NCI-H2081 treated with DMSO at 0.1 percent for 48 hours (cell line): ENCODE results near the gene CALM3.

ENCODE experiments used
- DNase-seq: peaks from one replicate; lab custom pipeline; 2025; lab: John Stamatoyannopoulos, UW

The CALM3 gene

GRCh38 chr19:46600384-46601317 lies 479 bp upstream of the CALM3 start:
- DNase-seq, result peak; percentile 75

DNA sequence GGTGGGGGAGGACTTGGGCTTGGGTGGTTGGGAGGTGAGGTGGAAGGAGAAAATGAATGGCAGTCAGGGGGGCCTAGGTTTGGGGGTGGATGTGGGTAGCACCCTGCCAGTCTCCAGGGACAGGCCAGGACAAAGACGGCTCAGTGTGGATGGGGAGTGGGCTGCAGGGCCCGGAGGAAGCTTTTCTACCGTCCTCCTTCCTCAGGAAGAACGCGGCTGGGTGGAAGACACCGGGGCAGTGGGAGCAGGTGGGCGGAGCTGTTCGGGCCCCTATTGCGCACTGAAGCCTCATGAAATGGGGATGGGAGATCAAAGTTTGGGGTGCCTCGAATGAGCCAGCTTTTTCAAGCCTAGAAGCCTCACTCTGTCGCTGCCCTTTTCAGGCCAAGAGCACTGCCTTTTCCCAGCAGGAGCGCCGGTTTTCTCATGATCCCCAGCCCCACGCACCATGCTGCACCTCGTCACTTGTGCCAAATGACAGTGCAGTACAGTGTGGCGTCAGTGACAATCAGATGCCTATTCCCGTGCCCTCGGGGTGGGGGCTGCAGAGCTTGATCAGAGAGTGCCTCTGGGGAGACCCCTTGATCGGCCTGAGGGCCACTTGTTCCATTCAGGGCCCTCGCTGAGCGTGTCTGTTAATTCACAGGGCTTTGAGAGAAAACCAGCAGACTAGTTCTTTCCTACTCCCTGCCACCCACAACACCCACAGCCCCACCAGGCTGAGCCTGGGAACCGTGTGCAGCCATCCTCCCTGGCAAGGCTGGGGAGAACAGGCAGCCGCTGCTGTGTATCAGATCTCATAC lies 1.5 kb downstream of the CALM3 start:
- DNase-seq, result no peak

GRCh38 chr19:46603195-46603637 lies 2.1 kb downstream of the CALM3 start:
- DNase-seq, result no peak

DNA sequence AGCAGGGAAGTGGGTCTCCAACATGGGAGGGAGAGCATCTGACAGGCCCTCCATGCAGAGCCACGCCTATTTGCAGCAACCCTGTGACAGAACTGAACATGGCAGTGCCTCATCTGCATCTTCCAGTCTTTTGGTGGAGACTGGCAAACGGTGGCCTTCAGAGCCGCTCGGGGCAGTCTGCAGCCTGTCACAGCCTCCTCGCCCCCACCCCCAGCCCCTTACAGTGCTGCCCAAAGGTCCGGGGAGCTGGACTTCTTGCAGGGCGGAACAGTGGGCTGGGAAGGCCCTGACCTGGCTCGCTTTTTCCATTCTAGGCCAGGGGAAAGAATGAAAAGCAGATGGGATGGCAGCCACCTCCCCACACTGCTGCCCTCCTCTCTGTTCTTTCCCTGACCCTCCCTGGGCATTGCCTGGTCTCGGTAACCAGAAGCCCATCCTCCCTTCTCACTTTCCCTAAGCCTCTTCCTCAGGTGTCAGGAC lies 2.7 kb downstream of the CALM3 start:
- DNase-seq, result no peak

DNA sequence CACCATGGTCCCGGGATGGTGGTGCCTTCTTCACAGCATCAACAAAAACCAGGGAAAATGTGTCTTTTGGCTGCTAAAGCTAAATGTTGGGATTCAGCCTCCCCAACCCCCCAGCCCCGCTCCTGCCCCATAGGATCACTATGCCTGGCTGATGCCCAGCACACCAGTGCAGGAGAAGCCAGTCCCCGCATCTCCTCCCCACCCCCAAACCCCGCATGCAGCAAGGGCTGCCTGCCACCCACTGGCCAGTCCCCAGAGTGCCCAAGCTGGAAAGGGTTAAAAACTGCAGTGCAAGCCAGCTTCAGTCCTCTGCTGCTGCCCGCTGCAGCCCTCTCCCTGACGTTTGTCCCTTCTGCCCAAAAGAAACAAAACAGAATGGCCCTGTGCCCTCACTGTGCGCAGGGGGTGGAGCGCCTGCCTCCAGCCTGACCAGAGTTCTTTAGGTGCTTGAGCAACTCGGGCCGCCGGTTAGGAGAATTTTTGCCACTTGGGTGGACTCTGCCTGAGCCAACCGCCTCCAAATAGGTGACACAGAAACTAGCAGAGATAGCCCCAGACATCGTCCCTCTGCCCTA lies 3.7 kb downstream of the CALM3 start:
- no peak for DNase-seq

GRCh38 chr19:46605356-46605821 lies 4.3 kb downstream of the CALM3 start:
- DNase-seq, result no peak

DNA sequence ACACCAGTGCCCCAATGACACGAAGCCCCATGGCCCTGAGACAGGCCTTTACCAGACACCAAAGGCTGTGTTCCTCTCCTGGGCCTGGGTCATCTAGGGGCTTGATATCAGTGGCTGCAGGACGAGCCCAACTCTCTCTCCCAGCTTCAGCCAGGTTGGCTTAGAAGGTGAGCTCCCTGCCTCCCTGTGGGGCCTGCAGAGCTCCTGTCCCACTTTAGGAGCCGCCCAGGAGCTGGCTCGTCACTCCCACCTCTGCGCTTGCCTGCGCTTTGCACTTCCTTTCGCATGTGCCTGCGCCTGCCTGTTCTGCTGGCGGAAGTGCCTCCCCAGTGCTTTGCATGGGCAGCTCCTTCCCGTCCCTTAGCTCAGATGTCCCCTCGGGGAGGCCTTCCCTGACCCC lies 4.9 kb downstream of the CALM3 start:
- DNase-seq, result no peak

- DNase-seq, result no peak
Measured at GRCh38 chr19:46606681-46607447, 5.7 kb downstream of the CALM3 start.

DNA sequence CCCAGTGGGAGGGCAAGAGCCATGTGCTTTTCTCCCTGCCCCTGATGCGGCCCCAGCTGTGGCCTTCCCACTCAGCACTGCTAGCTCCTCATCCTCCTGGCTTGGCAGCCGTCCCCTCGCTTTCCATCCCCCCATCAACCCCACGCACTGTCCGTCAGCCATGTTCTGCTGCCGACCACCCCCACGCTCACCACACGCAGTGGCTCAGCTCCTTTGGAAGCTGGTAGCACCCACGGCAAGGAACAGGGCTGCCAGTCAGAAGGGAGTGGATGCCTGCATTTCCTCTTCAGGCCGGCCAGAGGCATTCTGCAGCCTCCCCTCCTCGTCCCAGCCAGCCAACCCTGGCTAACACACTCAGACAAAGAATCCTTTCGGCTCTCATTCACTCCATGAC lies 6.3 kb downstream of the CALM3 start:
- DNase-seq, result no peak

- DNase-seq, result no peak
Measured at GRCh38 chr19:46608178-46608577, 7.0 kb downstream of the CALM3 start.

- no peak for DNase-seq
Measured at GRCh38 chr19:46608581-46609345, 7.6 kb downstream of the CALM3 start.

GRCh38 chr19:46609511-46610412 lies 8.6 kb downstream of the CALM3 start:
- DNase-seq, result no peak

DNA sequence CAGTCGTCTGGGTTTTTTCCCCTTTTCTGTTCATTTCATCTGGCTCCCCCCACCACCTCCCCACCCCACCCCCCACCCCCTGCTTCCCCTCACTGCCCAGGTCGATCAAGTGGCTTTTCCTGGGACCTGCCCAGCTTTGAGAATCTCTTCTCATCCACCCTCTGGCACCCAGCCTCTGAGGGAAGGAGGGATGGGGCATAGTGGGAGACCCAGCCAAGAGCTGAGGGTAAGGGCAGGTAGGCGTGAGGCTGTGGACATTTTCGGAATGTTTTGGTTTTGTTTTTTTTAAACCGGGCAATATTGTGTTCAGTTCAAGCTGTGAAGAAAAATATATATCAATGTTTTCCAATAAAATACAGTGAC lies 9.3 kb downstream of the CALM3 start:
- DNase-seq, result no peak

- no peak for DNase-seq
Measured at GRCh38 chr19:46610851-46611770, 10.0 kb downstream of the CALM3 start.

DNA sequence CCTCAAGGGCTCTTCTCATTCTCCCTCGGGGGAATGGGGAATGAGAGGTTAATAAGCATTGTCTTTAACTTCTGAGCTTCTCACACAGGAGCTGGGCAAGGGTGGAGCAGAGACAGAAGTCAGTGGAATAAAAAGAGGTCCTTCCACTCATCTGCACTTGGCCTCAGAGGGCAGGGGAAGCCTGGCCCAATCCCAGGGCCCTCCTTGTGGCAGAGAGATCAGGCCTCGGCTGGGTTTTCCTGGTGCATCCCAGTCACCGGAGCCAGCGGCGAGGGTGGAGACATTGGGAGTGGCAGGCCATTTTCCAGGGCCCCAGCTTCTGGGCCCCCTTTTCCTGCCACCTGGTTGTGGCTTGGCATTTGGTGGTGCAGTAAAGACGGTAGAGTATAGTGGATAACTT lies 10.6 kb downstream of the CALM3 start:
- no peak for DNase-seq

DNA sequence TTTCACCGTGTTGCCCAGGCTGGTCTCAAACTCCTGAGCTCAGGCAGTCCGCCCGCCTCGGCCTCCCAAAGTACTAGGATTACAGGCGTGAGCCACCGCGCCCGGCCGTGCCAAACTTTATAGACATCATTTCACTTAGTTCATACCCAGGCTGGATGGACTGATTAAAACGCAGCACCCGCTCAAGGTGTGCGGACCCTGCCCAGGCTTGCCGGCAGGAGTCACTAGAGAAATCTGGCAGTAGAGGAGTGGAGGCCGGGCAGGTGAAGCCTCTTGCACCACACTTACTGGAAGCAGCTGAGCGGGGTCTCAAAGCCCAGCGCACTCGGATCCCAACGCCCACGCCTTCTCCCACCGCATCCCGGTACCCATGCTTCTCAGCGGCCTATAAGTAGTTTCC lies 12.4 kb downstream of the CALM3 start:
- DNase-seq, result no peak

GRCh38 chr19:46614114-46614722 lies 13.1 kb downstream of the CALM3 start:
- no peak for DNase-seq

DNA sequence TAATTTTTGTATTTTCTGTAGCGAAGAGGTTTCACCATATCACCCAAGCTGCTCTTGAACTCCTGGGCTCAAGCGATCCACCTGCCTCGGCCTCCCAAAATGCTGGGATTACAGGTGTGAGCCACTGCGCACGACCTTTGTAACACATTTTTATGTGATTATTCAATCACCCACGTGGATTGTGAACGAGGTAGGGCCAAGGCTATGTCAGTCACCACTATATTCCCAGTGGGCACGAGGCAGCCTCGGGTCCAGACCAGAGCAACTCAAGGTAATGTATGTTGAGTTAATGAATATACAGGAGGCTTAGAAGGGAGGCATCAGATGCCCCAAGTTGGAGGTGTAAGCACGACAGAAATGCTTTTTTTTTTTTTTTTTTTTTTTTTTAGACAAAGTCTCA lies 14.8 kb downstream of the CALM3 start:
- DNase-seq, result no peak
